Lower leg skin (tissue), 4 donors: ENCODE measurements around the gene FAM193A. TPM values are rescaled to one million over a fixed set of nuclear protein-coding genes. Genes with fewer than 3 reads are reported as not detected.
A peak's percentile ranks its signal among the peaks of the same experiment; 100 is the strongest.

Experiments
- DNase-seq, 2 donors: peaks; one replicate each; pipeline ENCODE4 v3.0.0-alpha.2; 2019; ENCODE audit warnings: low spot score in 2 of 2
- H3K4me3 ChIP-seq: fragments of 200-600 bp; sonication (generic); 2 replicates; pipeline ENCODE4 v1.5.1; 2017; ENCODE audit warnings: mild to moderate bottlenecking, low read depth; ENCODE audit not compliant: poor library complexity, severe bottlenecking
- POLR2A ChIP-seq, 2 donors: fragments of 450-650 bp; IDR thresholded peaks; one replicate each; pipeline ENCODE4 v1.6.1; 2016 to 2017; ENCODE audit warnings: antibody characterized with exemption in 2 of 2, mild to moderate bottlenecking in 1 of 2, moderate library complexity in 1 of 2
- WGBS, 2 donors: methylation state at CpG; one replicate each; pipeline ENCODE4 v1.1.5; 2018; 5-methylcytosine and 5-hydroxymethylcytosine counted together
- intact Hi-C: fragments of 100-400 bp; cut with DNase I; formaldehyde crosslinking; loops from one replicate; pipeline ENCODE4 v1.15.0; 2023; ENCODE audit warnings: low total_unique reads
- total RNA-seq, 4 donors: library from RNA; depleted of rRNA; stranded (reverse); fragments of >200 nt; gene quantifications; one replicate each; pipeline ENCODE4 v1.1.0, GENCODE V29; 2016
- TF ChIP-seq, protein P1 (sequence below), 3 donors: fragments of 450-650 bp; IDR thresholded peaks; one replicate each; pipeline ENCODE4 v1.5.1; 2016; ENCODE audit warnings: antibody characterized with exemption in 3 of 3, mild to moderate bottlenecking in 3 of 3, moderate library complexity in 2 of 3

The FAM193A gene
- total RNA-seq, 4 donors from 2014 or later = 16.3 to 38.6 (median 25.7) TPM

- TF ChIP-seq, protein P1, sequence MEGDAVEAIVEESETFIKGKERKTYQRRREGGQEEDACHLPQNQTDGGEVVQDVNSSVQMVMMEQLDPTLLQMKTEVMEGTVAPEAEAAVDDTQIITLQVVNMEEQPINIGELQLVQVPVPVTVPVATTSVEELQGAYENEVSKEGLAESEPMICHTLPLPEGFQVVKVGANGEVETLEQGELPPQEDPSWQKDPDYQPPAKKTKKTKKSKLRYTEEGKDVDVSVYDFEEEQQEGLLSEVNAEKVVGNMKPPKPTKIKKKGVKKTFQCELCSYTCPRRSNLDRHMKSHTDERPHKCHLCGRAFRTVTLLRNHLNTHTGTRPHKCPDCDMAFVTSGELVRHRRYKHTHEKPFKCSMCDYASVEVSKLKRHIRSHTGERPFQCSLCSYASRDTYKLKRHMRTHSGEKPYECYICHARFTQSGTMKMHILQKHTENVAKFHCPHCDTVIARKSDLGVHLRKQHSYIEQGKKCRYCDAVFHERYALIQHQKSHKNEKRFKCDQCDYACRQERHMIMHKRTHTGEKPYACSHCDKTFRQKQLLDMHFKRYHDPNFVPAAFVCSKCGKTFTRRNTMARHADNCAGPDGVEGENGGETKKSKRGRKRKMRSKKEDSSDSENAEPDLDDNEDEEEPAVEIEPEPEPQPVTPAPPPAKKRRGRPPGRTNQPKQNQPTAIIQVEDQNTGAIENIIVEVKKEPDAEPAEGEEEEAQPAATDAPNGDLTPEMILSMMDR (IDR thresholded peaks at IDR 0.05) = no peak
- no peak for TF ChIP-seq POLR2A (IDR thresholded peaks at IDR 0.05)
Observed at GRCh38 chr4:2572866-2573265, 36.4 kb downstream of the FAM193A start.

DNA sequence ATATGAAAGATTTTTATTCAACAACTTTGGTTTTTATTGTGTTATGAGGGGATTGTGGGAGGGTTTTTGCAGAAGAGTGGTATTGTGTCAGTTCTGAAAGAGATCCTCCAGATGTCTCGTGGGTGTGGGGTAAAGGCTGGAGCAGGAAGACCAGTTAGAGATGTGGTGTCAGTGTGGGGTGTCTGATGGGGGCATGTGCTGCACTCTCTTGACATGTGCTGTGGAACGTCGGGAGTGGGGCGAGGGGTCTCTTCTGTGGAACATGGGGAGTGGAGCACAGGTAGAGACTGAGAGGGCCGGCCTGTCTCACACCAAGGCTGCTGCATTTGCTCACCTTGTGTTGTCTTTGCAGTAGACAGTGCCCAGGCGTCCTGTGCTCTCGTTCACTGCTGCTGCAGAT is 37.6 kb downstream of the FAM193A start:
- WGBS, 2 donors = 89 to 90% methylated on average over 7 of the region's 7 CpGs
- peak in 1 of 2 donors; percentile 32 for DNase-seq
- TF ChIP-seq, protein P1 (IDR thresholded peaks at IDR 0.05) = no peak
- TF ChIP-seq POLR2A (IDR thresholded peaks at IDR 0.05) = no peak
- no peak overlapping the region for H3K4me3 ChIP-seq
- intact Hi-C loops = no loop called here

More at GRCh38 chr4:2572866-2573265, 36.4 kb downstream of the FAM193A start:
- whole genome bisulfite sequencing, 2 donors = 91 to 94% methylated on average over 4 of the region's 4 CpGs
- DNase-seq = no peak
- intact Hi-C loops = no loop called here
- H3K4me3 ChIP-seq = no peak overlapping the region

DNA sequence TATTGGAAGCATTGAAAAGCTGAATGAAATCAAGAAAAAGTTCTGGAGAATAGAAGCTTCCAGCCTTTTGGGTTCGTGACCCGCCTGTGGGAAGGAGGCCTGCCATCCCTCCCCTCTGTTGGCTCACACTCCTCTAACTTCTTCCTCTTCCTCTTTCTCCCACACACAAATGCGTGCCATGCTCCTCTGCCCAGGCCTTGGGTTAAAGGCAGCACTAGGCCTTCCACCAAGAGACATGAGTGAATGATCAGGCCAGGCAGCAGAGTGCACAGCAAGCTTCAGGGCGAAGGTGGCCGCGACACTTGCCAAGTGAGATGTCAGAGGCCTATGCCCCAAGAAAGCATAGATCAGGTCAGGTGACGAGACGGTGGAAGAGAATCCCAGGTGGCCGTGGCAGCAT is 38.4 kb downstream of the FAM193A start:
- 86 to 88% methylated on average over 9 of the region's 9 CpGs for WGBS, 2 donors
- TF ChIP-seq, protein P1 (IDR thresholded peaks at IDR 0.05) = no peak
- no peak for TF ChIP-seq POLR2A (IDR thresholded peaks at IDR 0.05)
- DNase-seq = peak in 1 of 2 donors; percentile 62
- H3K4me3 ChIP-seq = no peak overlapping the region
- intact Hi-C loops = no loop called here

DNA sequence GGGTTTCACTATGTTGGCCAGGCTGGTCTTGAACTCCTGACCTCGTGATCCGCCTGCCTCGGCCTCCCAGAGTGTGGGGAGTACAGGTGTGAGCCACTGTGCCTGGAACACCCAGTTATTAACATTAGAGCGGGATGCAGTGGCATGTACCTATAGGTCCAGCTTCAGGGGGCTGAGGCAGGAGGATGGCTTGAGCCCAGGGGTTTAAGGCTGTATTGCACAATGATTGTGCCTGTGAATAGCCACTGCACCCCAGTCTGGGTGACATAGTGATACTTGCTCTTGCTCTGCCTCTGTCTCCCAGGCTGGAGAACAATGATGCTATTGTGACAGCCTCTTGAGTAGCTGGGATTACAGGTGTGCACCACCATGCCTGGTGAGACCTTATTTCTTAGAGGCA is 39.8 kb downstream of the FAM193A start:
- TF ChIP-seq, protein P1 (IDR thresholded peaks at IDR 0.05) = no peak
- no peak for TF ChIP-seq POLR2A (IDR thresholded peaks at IDR 0.05)
- DNase-seq = peak in 1 of 2 donors; percentile 57
- H3K4me3 ChIP-seq = no peak overlapping the region
- WGBS, 2 donors = 98 to 100% methylated on average over 4 of the region's 4 CpGs
- intact Hi-C loops = no loop called here

DNA sequence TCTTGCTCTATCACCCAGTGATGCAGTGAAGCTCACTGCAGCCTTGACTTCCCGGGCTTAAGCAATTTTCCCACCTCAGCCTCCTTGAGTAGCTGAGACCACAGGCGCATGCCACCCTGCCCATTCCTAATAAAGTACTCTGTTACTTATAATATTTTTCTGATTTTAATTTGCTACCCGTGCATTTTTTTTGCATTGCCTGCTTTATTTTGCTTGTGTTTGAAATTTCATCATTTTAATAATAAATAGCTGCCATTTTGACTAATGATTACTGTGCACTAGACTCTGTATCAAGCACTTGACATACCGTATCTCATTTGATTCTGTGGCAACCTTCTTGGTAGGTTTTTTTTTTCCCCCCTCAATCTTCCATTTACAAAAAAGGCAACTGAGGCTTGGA is 41.7 kb downstream of the FAM193A start:
- no peak overlapping the region for H3K4me3 ChIP-seq
- 92% methylated on average over 4 of the region's 4 CpGs for WGBS, 2 donors
- intact Hi-C loops = no loop called here

More for the DNA sequence above, 41.7 kb downstream of the FAM193A start:
- TF ChIP-seq, protein P1 (IDR thresholded peaks at IDR 0.05) = no peak
- TF ChIP-seq POLR2A (IDR thresholded peaks at IDR 0.05) = no peak
- peak in 1 of 2 donors; percentile 25 for DNase-seq
